ENCODE data around the gene MLX. TPM values are rescaled to one million over a fixed set of nuclear protein-coding genes. Genes with fewer than 3 reads are reported as not detected.
A peak's percentile ranks its signal among the peaks of the same experiment; 100 is the strongest.

MLX gene
- total RNA-seq, 1 donor from 2014 or later, result 45.9 TPM

DNA sequence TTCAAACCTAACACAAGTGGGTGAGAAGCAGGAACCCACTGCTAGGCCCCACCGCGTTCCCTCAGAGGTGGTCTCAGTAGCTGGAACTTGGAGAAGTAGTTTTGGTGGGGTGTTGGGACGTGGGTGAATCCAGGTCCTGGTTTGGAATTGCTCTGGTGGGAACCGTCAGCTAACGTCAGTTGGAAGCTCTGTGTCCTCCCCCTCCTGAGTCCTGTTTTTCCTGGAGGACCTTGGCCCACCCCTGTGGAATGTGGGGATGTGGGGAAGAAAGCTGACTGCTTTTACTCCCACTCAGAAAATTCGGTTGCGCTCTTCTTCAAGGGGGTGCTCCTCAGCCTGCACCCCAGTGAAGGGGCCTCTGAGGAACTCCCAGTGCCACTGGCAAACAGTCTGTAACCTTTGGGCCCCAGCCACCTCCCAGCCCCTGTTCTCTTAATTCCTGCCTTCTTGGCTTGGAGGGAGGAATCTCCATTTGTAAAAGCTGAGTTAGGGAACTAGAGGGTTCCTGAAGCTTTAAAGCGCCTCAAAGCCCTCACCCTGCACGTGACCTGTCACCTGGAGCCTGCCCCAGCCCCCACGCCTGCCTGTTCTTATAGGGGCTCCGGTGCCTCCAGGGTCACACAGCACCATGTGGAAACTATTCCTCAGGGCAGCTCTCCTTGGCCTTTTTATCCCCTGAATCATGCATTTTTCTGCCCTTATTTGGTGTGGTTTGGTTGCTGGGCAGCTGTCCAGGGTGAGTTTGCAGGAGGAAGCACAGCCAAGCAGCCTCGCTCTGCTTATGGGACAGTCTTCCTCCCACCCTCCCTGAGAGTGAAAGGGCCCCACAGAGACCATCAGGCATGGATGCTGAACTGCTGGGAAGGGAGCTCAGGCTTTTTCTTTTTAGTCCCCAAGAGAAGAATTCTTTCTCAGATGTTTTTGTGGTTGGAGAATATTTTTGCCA, 47.1 kb upstream of the MLX start:
- DNase-seq (ENCODE audit: low spot score), result peak; percentile 59
- peak overlapping the region; percentile 99 for H3K27ac Mint-ChIP-seq (ENCODE audit: unreplicated experiment)
- peak overlapping the region; percentile 73 for H3K4me3 Mint-ChIP-seq (ENCODE audit: unreplicated experiment)
- TF ChIP-seq, protein P1, sequence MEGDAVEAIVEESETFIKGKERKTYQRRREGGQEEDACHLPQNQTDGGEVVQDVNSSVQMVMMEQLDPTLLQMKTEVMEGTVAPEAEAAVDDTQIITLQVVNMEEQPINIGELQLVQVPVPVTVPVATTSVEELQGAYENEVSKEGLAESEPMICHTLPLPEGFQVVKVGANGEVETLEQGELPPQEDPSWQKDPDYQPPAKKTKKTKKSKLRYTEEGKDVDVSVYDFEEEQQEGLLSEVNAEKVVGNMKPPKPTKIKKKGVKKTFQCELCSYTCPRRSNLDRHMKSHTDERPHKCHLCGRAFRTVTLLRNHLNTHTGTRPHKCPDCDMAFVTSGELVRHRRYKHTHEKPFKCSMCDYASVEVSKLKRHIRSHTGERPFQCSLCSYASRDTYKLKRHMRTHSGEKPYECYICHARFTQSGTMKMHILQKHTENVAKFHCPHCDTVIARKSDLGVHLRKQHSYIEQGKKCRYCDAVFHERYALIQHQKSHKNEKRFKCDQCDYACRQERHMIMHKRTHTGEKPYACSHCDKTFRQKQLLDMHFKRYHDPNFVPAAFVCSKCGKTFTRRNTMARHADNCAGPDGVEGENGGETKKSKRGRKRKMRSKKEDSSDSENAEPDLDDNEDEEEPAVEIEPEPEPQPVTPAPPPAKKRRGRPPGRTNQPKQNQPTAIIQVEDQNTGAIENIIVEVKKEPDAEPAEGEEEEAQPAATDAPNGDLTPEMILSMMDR (IDR thresholded peaks at IDR 0.05; ENCODE audit: unreplicated experiment), result no peak
- no peaks in the 10 kb centered on the region for H3K9me3 Mint-ChIP-seq (ENCODE audit: unreplicated experiment)
- peaks cover 31% of the 10 kb centered on the region for H3K36me3 Mint-ChIP-seq (ENCODE audit: low read depth, unreplicated experiment)
- H3K4me1 Mint-ChIP-seq (ENCODE audit: unreplicated experiment), result peaks cover 66% of the 10 kb centered on the region
- peaks cover 14% of the 10 kb centered on the region for H3K27me3 Mint-ChIP-seq (ENCODE audit: unreplicated experiment)

DNA sequence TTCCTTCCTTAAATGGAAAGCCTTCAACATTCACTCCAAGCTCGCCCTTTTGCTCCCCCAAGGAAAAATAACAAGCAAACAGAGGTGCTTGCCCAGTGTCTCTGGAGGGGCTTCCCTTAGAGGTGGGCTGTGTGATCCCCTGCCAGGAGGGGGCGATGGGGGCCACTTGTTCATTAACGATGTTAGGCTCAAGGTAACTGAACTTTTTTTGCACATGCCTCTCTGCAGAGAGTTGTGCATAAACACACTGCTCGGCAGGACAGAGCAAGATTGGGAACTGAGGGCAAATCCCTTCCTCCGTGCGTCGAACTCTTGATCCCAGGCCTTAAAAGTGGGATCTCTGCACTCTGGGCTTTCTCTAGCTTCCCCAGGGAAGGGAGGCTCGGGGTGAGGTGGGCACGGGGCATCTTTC, 46.4 kb upstream of the MLX start:
- H3K36me3 Mint-ChIP-seq (ENCODE audit: low read depth, unreplicated experiment), result peaks cover 29% of the 10 kb centered on the region
- peaks cover 14% of the 10 kb centered on the region for H3K27me3 Mint-ChIP-seq (ENCODE audit: unreplicated experiment)
- TF ChIP-seq, protein P1 (IDR thresholded peaks at IDR 0.05; ENCODE audit: unreplicated experiment), result peak; percentile 40
- H3K4me1 Mint-ChIP-seq (ENCODE audit: unreplicated experiment), result peaks cover 68% of the 10 kb centered on the region
- DNase-seq (ENCODE audit: low spot score), result peak; percentile 57
- H3K9me3 Mint-ChIP-seq (ENCODE audit: unreplicated experiment), result no peaks in the 10 kb centered on the region
- peak overlapping the region; percentile 99 for H3K27ac Mint-ChIP-seq (ENCODE audit: unreplicated experiment)
- H3K4me3 Mint-ChIP-seq (ENCODE audit: unreplicated experiment), result peak overlapping the region; percentile 73

DNA sequence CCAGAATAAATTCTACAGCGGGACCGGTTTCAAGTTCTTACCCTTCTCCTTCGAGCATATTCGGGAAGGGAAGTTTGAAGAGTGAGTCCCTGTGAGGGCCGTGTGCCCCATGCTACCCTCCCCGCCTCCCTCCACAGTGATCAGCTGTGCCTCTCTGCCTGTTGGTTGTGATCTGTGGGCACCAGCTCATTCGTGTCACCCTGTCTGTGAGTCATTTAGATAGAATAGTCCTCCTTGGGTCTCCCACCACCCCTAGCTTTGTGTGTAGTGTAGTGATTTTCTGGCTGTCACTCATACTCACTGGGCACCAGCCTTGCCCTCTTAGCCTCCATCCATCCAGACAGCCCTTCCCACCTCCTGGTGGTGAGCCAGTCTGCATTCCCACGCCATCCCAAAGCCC, 45.9 kb upstream of the MLX start:
- no peak for DNase-seq (ENCODE audit: low spot score)
- Mint-ChIP-seq H3K27me3 (ENCODE audit: unreplicated experiment) (peaks cover 14% of the 10 kb centered on the region), H3K4me1 (ENCODE audit: unreplicated experiment) (peaks cover 67% of the 10 kb centered on the region), H3K4me3 (ENCODE audit: unreplicated experiment) (peak overlapping the region; percentile 37), H3K36me3 (ENCODE audit: low read depth, unreplicated experiment) (peaks cover 25% of the 10 kb centered on the region), H3K9me3 (ENCODE audit: unreplicated experiment) (no peaks in the 10 kb centered on the region), H3K27ac (ENCODE audit: unreplicated experiment) (peak overlapping the region; percentile 99)
- TF ChIP-seq, protein P1 (IDR thresholded peaks at IDR 0.05; ENCODE audit: unreplicated experiment), result no peak

DNA sequence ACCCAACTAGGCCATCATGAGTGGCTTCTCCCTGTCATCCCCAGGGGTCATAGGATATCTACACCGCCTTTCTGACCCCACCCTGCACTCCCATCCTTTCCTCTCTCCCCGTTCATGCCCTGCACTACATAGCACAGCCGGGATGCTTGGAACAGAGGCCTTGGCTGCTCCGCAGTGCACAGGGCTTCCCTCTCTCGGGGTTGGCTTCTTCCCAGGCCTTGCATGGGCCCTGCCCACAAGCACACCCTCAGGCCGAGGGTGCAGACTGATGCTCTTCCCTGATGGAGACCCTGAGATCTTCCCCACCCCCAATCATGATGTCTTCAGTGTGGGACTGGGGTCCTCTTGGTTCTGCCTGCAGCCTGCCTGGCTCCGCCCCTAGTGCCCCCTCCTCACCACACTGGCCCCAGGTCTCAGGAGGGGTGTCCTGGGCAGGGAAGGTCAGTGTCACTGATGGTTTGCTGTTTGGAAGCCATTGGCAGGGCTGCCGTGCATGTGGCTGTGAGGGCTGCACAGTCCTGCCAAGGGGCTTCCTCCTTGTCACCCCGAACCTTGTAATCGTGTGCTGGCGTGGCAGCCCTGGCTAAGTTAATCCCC, 45.1 kb upstream of the MLX start:
- Mint-ChIP-seq H3K27ac (ENCODE audit: unreplicated experiment) (peak overlapping the region; percentile 99), H3K9me3 (ENCODE audit: unreplicated experiment) (no peaks in the 10 kb centered on the region), H3K27me3 (ENCODE audit: unreplicated experiment) (peaks cover 14% of the 10 kb centered on the region), H3K4me3 (ENCODE audit: unreplicated experiment) (peak overlapping the region; percentile 65), H3K36me3 (ENCODE audit: low read depth, unreplicated experiment) (peaks cover 25% of the 10 kb centered on the region), H3K4me1 (ENCODE audit: unreplicated experiment) (peaks cover 64% of the 10 kb centered on the region)
- TF ChIP-seq, protein P1 (IDR thresholded peaks at IDR 0.05; ENCODE audit: unreplicated experiment), result no peak
- no peak for DNase-seq (ENCODE audit: low spot score)

Data from endothelial cell (in vitro differentiated cells).